ENCODE results near the gene SEC22B.
"Not testable (repeated sequence)": the region's sequence is repeated elsewhere in the genome, so short reads cannot be mapped to it uniquely, and the experiment has no call there.

The SEC22B gene

DNA sequence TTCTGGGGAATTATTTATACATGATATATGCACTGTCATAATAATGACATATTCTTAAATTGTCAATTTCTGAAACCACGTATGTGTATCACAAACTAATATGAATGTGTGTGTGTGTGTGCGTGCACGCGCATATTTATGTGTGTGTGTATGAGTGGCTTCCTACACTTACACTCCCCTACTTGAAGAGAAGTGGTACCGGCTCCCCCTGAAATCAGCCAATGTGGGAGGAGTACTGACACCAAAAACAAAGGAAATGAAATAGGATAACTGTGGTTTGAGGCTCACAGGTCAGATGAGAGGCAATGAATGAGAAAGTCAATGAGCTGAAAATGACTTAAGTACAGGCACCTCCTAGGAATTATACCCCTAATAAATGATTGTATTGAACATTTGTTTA, 64.1 kb downstream of the SEC22B start:
- DNase-seq, result not testable (repeated sequence)

GRCh38 chr1:120111771-120112170, 64.5 kb downstream of the SEC22B start:
- DNase-seq, result not testable (repeated sequence)

- DNase-seq, result not testable (repeated sequence)
Measured at GRCh38 chr1:120111008-120111407, 65.3 kb downstream of the SEC22B start.

GRCh38 chr1:120109656-120110055, 66.7 kb downstream of the SEC22B start:
- not testable (repeated sequence) for DNase-seq

- not testable (repeated sequence) for DNase-seq
Measured at GRCh38 chr1:120109180-120109579, 67.1 kb downstream of the SEC22B start.

DNA sequence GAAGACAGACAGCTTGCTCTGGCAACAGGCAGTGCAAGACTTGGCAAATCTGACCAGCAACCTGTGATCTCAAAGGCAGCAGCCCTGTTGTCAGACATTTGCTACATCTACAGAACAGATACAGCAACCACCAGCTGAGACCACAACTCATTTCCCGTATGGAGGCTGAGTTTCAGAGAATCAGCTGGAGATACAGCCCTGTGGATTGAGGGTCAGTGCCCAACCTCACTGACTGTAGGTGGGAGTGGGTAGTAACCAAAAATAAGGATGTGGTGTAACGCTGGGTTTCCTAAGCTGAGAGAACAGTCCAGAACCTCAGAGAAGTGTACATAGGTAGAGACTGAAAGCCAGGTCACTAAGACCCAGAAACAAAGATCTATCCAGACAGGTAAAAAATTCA, 71.0 kb downstream of the SEC22B start:
- DNase-seq, result not testable (repeated sequence)

- not testable (repeated sequence) for DNase-seq
Measured at GRCh38 chr1:120103768-120104167, 72.6 kb downstream of the SEC22B start.

GRCh38 chr1:120101593-120101992, 74.7 kb downstream of the SEC22B start:
- DNase-seq, result not testable (repeated sequence)

Measured in C1 segment of cervical spinal cord (tissue), 14 donors.